AG09319 (cell line): ENCODE data around the gene C11orf87.

Source experiments
- DNase-seq: peaks from one replicate; pipeline ENCODE4 v3.0.0-alpha.2; 2010; ENCODE audit warnings: low read depth; ENCODE audit errors: extremely low read depth
- CTCF ChIP-seq: IDR thresholded peaks from 2 replicates; pipeline ENCODE4 v1.5.1; 2011; ENCODE audit warnings: low read depth, mild to moderate bottlenecking, inconsistent platforms, low read length, moderate library complexity

Gene C11orf87

DNA sequence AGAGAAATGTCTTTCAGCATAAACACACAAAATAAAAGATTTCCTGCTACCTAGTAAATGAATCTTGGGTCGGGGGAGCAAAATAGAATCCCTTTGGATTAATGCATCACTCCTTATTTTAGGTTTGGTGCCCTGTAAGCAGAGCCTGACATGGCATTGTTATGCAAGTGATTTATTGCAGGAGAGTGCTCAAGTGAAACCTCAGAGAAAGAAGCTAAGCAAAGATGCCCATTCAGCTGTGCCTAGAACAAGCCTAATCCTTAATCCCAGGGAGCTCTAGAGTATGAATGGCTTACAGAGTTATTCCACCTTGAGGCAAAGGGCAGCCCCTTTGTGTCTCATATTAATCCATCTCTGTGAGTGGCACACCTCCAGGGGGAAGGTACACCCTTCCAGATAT lies 21.1 kb downstream of the C11orf87 start:
- TF ChIP-seq CTCF: no peak
- no peak for DNase-seq

- no peak for TF ChIP-seq CTCF
- no peak for DNase-seq
These were observed 32.9 kb downstream of the C11orf87 start for GRCh38 chr11:109454857-109455256.
